ENCODE results near the gene KLF15. TPM values are rescaled to one million over a fixed set of nuclear protein-coding genes. Genes with fewer than 3 reads are reported as not detected.

KLF15 gene
- total and polyA plus RNA-seq, 2 of the 8 experiments (the other 6 are each of a cell fraction or from before 2014, with no cell fraction given) = 15.7 to 19.5 TPM

- no peak overlapping the region for H3K4me3 ChIP-seq (ENCODE audit: extremely low read depth in 1 of 4, insufficient read depth in 2 of 4, low read depth in 3 of 4, low read length in 4 of 4)
- POLR2A ChIA-PET (ENCODE audit: partially characterized antibody) = no interaction called here
- H3K23me2 ChIP-seq (ENCODE audit: low read depth, low read length) = no peaks in the 10 kb centered on the region
- TF ChIP-seq TCF12 (IDR thresholded peaks at IDR 0.05; ENCODE audit: low read depth, low read length) = no peak
- TF ChIP-seq CBX5 (IDR thresholded peaks at IDR 0.05; ENCODE audit: low read depth, low read length) = no peak
- TF ChIP-seq FOSL1 (IDR thresholded peaks at IDR 0.05; ENCODE audit: insufficient read depth, low read depth, low read length) = no peak
- no peak for TF ChIP-seq ATF3 (IDR thresholded peaks at IDR 0.05; ENCODE audit: insufficient read depth, low read depth, low read length)
- no peak for TF ChIP-seq TBP (IDR thresholded peaks at IDR 0.05; ENCODE audit: low read depth, low read length)
- TF ChIP-seq CHD2 (IDR thresholded peaks at IDR 0.05; ENCODE audit: low read length) = no peak
- no peak for TF ChIP-seq PHF8 (conservative IDR thresholded peaks at IDR 0.05; ENCODE audit: low read depth, low read length)
- TF ChIP-seq CTCF (IDR thresholded peaks at IDR 0.05; ENCODE audit: control extremely low read depth in 1 of 3, insufficient read depth in 1 of 3, low read depth in 1 of 3, low read length in 3 of 3) = no peak
- no peak for TF ChIP-seq EGR1 (IDR thresholded peaks at IDR 0.05; ENCODE audit: borderline replicate concordance, low read depth, low read length)
- no peak for TF ChIP-seq TAF1 (IDR thresholded peaks at IDR 0.05; ENCODE audit: low read depth, low read length)
- H4K8ac ChIP-seq (ENCODE audit: extremely low read depth, insufficient read depth, low read length) = peak overlapping the region; percentile 28; the same call in 1 of the 2 replicates
- H3K18ac ChIP-seq (ENCODE audit: extremely low read depth, low read length) = peak overlapping the region; percentile 19
- 89% methylated on average over 12 of the region's 12 CpGs; no CpG with 5 or more reads in 1 of the 2 experiments for WGBS, 2 experiments (ENCODE audit: extremely low coverage in 1 of 2, insufficient coverage in 1 of 2, insufficient read length in 1 of 2, insufficient replicate concordance in 2 of 2, low coverage in 1 of 2, low lambda C conversion rate in 2 of 2, missing lambda C conversion rate in 1 of 2)
- no peak overlapping the region for H2BK20ac ChIP-seq (ENCODE audit: low read length)
- no peak overlapping the region for H3K23ac ChIP-seq (ENCODE audit: insufficient read length)
- H4K20me1 ChIP-seq (replicated peaks in 1 of 2; ENCODE audit: control insufficient read depth in 1 of 2, insufficient read depth in 2 of 2, low read length in 2 of 2) = no peaks in the 10 kb centered on the region
- H2AFZ ChIP-seq (ENCODE audit: low read length) = no peak overlapping the region
- no peaks in the 10 kb centered on the region for H3K79me2 ChIP-seq (ENCODE audit: control insufficient read depth in 1 of 2, insufficient read depth in 2 of 2, low read length in 2 of 2)
- H4K91ac ChIP-seq (replicated peaks; ENCODE audit: insufficient read length, low read length) = peak overlapping the region; percentile 17
- H2BK5ac ChIP-seq (ENCODE audit: low read depth, low read length) = no peak overlapping the region
- H3K56ac ChIP-seq (replicated peaks; ENCODE audit: insufficient read length, low read depth, low read length) = no peak overlapping the region
- H3K79me1 ChIP-seq (ENCODE audit: low read depth, low read length) = no peaks in the 10 kb centered on the region
- H4K5ac ChIP-seq (ENCODE audit: insufficient read length, low read depth, low read length) = no peak overlapping the region
- H3K9me3 ChIP-seq (ENCODE audit: insufficient read depth in 2 of 2, low read depth in 1 of 2, low read length in 1 of 2) = no peaks in the 10 kb centered on the region
- H2BK12ac ChIP-seq (ENCODE audit: low read depth, low read length) = peak overlapping the region; percentile 60; the same call in 1 of the 2 replicates
- no peak overlapping the region for H3K27ac ChIP-seq (ENCODE audit: low read depth, low read length)
- no peak overlapping the region for H2BK120ac ChIP-seq (replicated peaks; ENCODE audit: low read depth, low read length)
- H3K27me3 ChIP-seq (replicated peaks in 1 of 4; ENCODE audit: control insufficient read depth in 3 of 4, extremely low read depth in 1 of 4, insufficient read depth in 3 of 4, low read length in 3 of 4) = 0 out of 7 replicates have a peak, but pooled peaks cover 0 to 1% (median 0%) of the 10 kb centered on the region in 4 experiments
- no peak overlapping the region for H2BK15ac ChIP-seq (ENCODE audit: low read length)
- peaks cover 0 to 15% (median 0%) of the 10 kb centered on the region in 4 experiments; a peak in 2 of 7 replicates for H3K4me1 ChIP-seq (replicated peaks in 1 of 4; ENCODE audit: control insufficient read depth in 3 of 4, insufficient read depth in 4 of 4, low read length in 3 of 4)
- 0 out of 2 replicates have a peak overlapping the region, but pooled peaks have one; percentile 4 for H2AK5ac ChIP-seq (ENCODE audit: low read depth, low read length)
- no peak overlapping the region for H3K9ac ChIP-seq (replicated peaks in 1 of 4; ENCODE audit: extremely low read depth in 1 of 4, low read depth in 3 of 4, low read length in 3 of 4)
- H3K36me3 ChIP-seq (ENCODE audit: control insufficient read depth in 2 of 4, insufficient read depth in 4 of 4, low read length in 3 of 4) = no peaks in the 10 kb centered on the region
- no peak overlapping the region for H3K14ac ChIP-seq (ENCODE audit: insufficient read length)
- H3K4me2 ChIP-seq (ENCODE audit: insufficient read depth in 1 of 2, low read depth in 2 of 2, low read length in 2 of 2) = no peak overlapping the region
- H3K4ac ChIP-seq (replicated peaks; ENCODE audit: insufficient read length, low read depth, low read length) = peak overlapping the region; percentile 72
- FAIRE-seq (no peak), DNase-seq (ENCODE audit: low read depth in 1 of 2, low spot score in 2 of 2) (no peak)
- CTCF ChIA-PET (ENCODE audit: partially characterized antibody) = interaction anchor here (0.6 to 1.0 kb wide), 2 partner anchors 39 to 68 kb away, joined by 3 read pairs; no protein-coding TSS in a partner anchor
Measured at GRCh38 chr3:126402666-126403302, 45.6 kb upstream of the KLF15 start.

All from H1 (cell line).